PC-9 (cell line): ENCODE data around the gene USP8.

Experiments used
- EZH2 ChIP-seq: fragments of 200-600 bp; sonication (generic); IDR thresholded peaks from 2 replicates; pipeline ENCODE4 v1.8.0; 2017; ENCODE audit warnings: antibody characterized with exemption, low read depth
- TF ChIP-seq, protein P1 (sequence below): fragments of 200-600 bp; sonication (generic); conservative IDR thresholded peaks from 2 replicates; pipeline ENCODE4 v1.6.1; 2017; ENCODE audit warnings: mixed run types, antibody characterized with exemption, mild to moderate bottlenecking, moderate library complexity

DNA sequence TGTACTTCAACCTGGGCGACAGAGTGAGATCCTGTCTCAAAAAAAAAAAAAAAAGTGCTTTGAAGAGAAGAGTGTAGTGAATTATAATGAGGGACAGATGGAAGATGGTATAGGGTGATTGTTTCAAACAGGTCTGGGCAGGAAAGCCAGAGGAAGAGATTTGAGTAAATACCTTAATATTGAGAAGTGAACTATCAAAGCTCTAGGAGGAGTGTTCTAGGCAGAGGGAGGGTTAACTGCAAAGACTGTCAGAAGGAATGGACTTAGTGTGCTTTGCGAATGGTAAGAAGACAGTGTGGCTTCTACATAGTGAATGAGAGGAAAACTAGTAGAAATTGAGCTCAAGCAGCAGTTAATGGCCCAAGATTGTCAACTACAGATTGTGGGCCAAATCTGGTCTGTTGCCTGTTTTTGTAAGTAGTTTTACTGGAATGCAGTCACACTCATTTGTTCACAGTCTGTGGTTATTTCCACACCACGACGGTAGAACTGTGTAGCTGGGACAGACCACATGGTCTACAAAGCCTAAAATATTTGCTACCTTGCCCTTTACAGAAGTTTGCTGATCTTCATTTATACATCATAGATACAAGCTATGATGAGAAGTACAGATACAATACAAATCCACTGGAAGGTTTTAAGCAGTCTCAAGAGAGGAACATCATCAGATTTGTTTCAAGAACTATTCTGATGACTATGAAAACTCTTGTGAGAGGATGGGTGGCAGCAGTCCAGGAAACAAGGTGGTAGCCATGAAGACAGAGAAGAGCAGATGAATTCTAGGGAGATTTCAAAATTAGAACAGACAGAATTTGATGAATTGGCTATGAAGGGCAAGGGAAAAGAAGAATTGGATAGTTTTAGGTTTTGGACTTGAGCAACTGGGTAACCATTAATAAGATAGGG, 138.8 kb downstream of the USP8 start:
- TF ChIP-seq, protein P1, sequence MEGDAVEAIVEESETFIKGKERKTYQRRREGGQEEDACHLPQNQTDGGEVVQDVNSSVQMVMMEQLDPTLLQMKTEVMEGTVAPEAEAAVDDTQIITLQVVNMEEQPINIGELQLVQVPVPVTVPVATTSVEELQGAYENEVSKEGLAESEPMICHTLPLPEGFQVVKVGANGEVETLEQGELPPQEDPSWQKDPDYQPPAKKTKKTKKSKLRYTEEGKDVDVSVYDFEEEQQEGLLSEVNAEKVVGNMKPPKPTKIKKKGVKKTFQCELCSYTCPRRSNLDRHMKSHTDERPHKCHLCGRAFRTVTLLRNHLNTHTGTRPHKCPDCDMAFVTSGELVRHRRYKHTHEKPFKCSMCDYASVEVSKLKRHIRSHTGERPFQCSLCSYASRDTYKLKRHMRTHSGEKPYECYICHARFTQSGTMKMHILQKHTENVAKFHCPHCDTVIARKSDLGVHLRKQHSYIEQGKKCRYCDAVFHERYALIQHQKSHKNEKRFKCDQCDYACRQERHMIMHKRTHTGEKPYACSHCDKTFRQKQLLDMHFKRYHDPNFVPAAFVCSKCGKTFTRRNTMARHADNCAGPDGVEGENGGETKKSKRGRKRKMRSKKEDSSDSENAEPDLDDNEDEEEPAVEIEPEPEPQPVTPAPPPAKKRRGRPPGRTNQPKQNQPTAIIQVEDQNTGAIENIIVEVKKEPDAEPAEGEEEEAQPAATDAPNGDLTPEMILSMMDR: no peak
- no peak for TF ChIP-seq EZH2
